Measurements from ENCODE around the gene HNRNPA2B1. TPM values are rescaled to one million over a fixed set of nuclear protein-coding genes. Genes with fewer than 3 reads are reported as not detected.

Gene HNRNPA2B1
- total RNA-seq, 1 donor from 2014 or later = 368 TPM

- no peak for TF ChIP-seq CTCF (IDR thresholded peaks at IDR 0.05)
- Histone ChIP-seq H3K4me1 (peaks cover 68% of the 10 kb centered on the region), H3K4me3 (no peak overlapping the region), H3K9me3 (no peaks in the 10 kb centered on the region), H3K27me3 (ENCODE audit: low read depth) (no peaks in the 10 kb centered on the region), H3K27ac (no peak overlapping the region), H3K36me3 (peaks cover 91% of the 10 kb centered on the region)
- intact Hi-C loops (cut with DNase I) = no loop called here
- no peak for ATAC-seq
- no peak for DNase-seq
Measured at GRCh38 chr7:26191974-26192479, 8.5 kb downstream of the HNRNPA2B1 start.

GRCh38 chr7:26191233-26191973 lies 9.1 kb downstream of the HNRNPA2B1 start:
- intact Hi-C loops (cut with DNase I) = no loop called here
- Histone ChIP-seq H3K4me3 (no peak overlapping the region), H3K9me3 (no peaks in the 10 kb centered on the region), H3K36me3 (peaks cover 88% of the 10 kb centered on the region), H3K4me1 (peaks cover 68% of the 10 kb centered on the region), H3K27me3 (ENCODE audit: low read depth) (no peaks in the 10 kb centered on the region), H3K27ac (no peak overlapping the region)
- ATAC-seq = no peak
- TF ChIP-seq CTCF (IDR thresholded peaks at IDR 0.05) = no peak
- no peak for DNase-seq

- DNase-seq (no peak), ATAC-seq (no peak)
- Histone ChIP-seq H3K4me3 (no peak overlapping the region), H3K36me3 (peaks cover 82% of the 10 kb centered on the region), H3K4me1 (peaks cover 59% of the 10 kb centered on the region), H3K27ac (no peak overlapping the region), H3K9me3 (no peaks in the 10 kb centered on the region), H3K27me3 (ENCODE audit: low read depth) (no peaks in the 10 kb centered on the region)
- TF ChIP-seq CTCF (IDR thresholded peaks at IDR 0.05) = no peak
- intact Hi-C loops (cut with DNase I) = no loop called here
Measured at GRCh38 chr7:26190417-26190869, 10.1 kb downstream of the HNRNPA2B1 start.

- no peak for TF ChIP-seq CTCF (IDR thresholded peaks at IDR 0.05)
- Histone ChIP-seq H3K27ac (no peak overlapping the region), H3K9me3 (no peaks in the 10 kb centered on the region), H3K36me3 (peaks cover 80% of the 10 kb centered on the region), H3K27me3 (ENCODE audit: low read depth) (no peaks in the 10 kb centered on the region), H3K4me1 (peaks cover 52% of the 10 kb centered on the region), H3K4me3 (no peak overlapping the region)
- no peak for ATAC-seq
- no peak for DNase-seq
- intact Hi-C loops (cut with DNase I) = no loop called here
Measured at GRCh38 chr7:26189697-26190096, 10.8 kb downstream of the HNRNPA2B1 start.

- DNase-seq (no peak), ATAC-seq (no peak)
- Histone ChIP-seq H3K36me3 (peaks cover 74% of the 10 kb centered on the region), H3K4me1 (peaks cover 46% of the 10 kb centered on the region), H3K9me3 (no peaks in the 10 kb centered on the region), H3K27me3 (ENCODE audit: low read depth) (no peaks in the 10 kb centered on the region), H3K27ac (no peak overlapping the region), H3K4me3 (no peak overlapping the region)
- intact Hi-C loops (cut with DNase I) = no loop called here
- no peak for TF ChIP-seq CTCF (IDR thresholded peaks at IDR 0.05)
Measured at GRCh38 chr7:26188957-26189541, 11.5 kb downstream of the HNRNPA2B1 start.

Data from lower lobe of right lung (tissue), 2 donors.